ENCODE measurements around the gene PLEKHD1.
A peak's percentile ranks its signal among the peaks of the same experiment; 100 is the strongest.
"Not testable (repeated sequence)": the region's sequence is repeated elsewhere in the genome, so short reads cannot be mapped to it uniquely, and the experiment has no call there.

Gene PLEKHD1

GRCh38 chr14:69484444-69485314 lies at the start of gene PLEKHD1:
Gene PLEKHD1 (plus strand): TSS chr14:69484728. CDS start chr14:69484966, 238 bp downstream.
- ATAC-seq: no peak

- no peak for ATAC-seq
These were observed 44.8 kb upstream of the PLEKHD1 start for GRCh38 chr14:69439521-69440270.

- ATAC-seq: peak in 1 of 2 donors; percentile 17
These were observed 42.6 kb upstream of the PLEKHD1 start for GRCh38 chr14:69441948-69442347.

- ATAC-seq: no peak
These were observed 41.2 kb upstream of the PLEKHD1 start for GRCh38 chr14:69443296-69443805.

- ATAC-seq: no peak
These were observed 35.3 kb upstream of the PLEKHD1 start for GRCh38 chr14:69449216-69449615.

- no peak for ATAC-seq
These were observed 32.6 kb upstream of the PLEKHD1 start for GRCh38 chr14:69451941-69452340.

- no peak for ATAC-seq
These were observed 26.2 kb upstream of the PLEKHD1 start for GRCh38 chr14:69458350-69458749.

GRCh38 chr14:69459122-69459521 lies 25.4 kb upstream of the PLEKHD1 start:
- no peak for ATAC-seq

- peak; percentile 77 to 98 for ATAC-seq
These were observed 24.3 kb upstream of the PLEKHD1 start for GRCh38 chr14:69460093-69460701.

GRCh38 chr14:69464379-69464778 lies 20.1 kb upstream of the PLEKHD1 start:
- no peak for ATAC-seq

GRCh38 chr14:69464829-69465228 lies 19.7 kb upstream of the PLEKHD1 start:
- ATAC-seq: no peak

- ATAC-seq: no peak
These were observed 15.6 kb upstream of the PLEKHD1 start for GRCh38 chr14:69468949-69469348.

GRCh38 chr14:69471436-69471835 lies 13.1 kb upstream of the PLEKHD1 start:
- no peak for ATAC-seq

- no peak for ATAC-seq
These were observed 12.6 kb upstream of the PLEKHD1 start for GRCh38 chr14:69471916-69472315.

GRCh38 chr14:69473260-69473659 lies 11.3 kb upstream of the PLEKHD1 start:
- no peak for ATAC-seq

GRCh38 chr14:69473946-69474345 lies 10.6 kb upstream of the PLEKHD1 start:
- ATAC-seq: no peak

GRCh38 chr14:69475194-69475818 lies 9.2 kb upstream of the PLEKHD1 start:
- ATAC-seq: no peak

- not testable (repeated sequence) for ATAC-seq
These were observed 7.6 kb upstream of the PLEKHD1 start for GRCh38 chr14:69476824-69477450.

- ATAC-seq: not testable (repeated sequence)
These were observed 6.5 kb upstream of the PLEKHD1 start for GRCh38 chr14:69478055-69478454.

GRCh38 chr14:69479696-69480095 lies 4.8 kb upstream of the PLEKHD1 start:
- no peak for ATAC-seq

- ATAC-seq: no peak
These were observed 4.4 kb upstream of the PLEKHD1 start for GRCh38 chr14:69480136-69480535.
